Stimulated activated CD8-positive, alpha-beta memory T cell treated with anti-CD3 and anti-CD28 coated beads, Interleukin-7, amount 100 ng/mL, for 4 hours (primary cell): ENCODE results near the gene RFK.

Experiments used
- DNase-seq, 2 donors: peaks; one replicate each; pipeline ENCODE4 v3.0.0-alpha.2; 2020; ENCODE audit warnings: low read depth in 2 of 2

Gene RFK

GRCh38 chr9:76412638-76413037 is 18.4 kb upstream of the RFK start:
- no peak for DNase-seq

DNA sequence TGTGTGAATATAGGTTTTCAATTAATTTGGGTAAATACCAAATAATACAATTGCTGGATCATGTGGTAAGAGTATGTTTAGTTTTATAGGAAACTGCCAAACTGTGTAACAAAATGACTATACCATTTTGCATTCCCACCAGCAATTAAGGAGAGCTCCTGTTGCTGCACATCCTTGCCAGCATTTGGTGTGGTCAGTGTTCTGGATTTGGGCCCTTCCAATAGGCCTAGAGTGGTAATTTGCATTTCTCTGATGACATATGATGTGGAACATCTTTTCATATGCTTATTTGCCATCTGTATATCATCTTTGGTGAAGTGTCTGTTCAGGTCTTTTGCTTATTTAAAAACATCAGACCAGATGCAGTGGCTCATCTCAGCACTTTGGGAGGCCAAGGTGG is 11.6 kb upstream of the RFK start:
- no peak for DNase-seq

DNA sequence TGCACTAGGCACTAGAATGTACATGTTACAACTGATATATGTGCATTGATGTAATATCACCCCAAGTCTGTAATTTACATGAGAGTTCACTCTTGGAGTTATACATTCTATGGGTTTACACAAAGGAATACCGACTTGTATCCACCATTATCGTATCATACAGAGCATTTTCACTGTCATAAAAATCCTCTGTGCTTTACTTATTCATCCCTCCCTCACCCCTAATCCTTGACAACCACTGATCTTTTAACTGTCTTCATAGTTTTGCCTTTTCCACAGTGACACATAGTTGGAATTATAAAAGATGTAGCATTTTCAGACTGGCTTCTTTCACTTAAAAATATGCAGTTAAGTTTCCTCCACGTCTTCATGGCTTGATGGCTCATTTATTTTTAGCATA is 11.1 kb upstream of the RFK start:
- no peak for DNase-seq

DNA sequence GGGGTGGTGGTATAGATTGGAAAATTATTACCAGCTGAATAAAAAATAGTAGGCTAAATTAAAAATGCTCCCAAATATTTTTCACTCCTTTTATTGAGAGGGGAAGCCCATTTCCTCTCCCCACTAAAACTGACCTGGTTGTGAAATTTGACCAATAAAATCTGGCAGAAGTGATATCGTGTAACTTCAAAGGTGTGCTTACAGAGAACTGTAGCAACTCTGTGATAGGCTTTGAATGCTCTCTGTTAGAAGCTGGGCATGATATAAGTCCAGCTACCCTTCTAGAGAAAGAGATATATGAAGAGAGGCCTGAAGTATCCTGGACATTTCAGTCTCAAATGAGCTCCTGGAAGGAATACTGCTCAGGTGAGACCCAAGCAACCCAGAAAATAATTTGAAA is 10.2 kb upstream of the RFK start:
- no peak for DNase-seq

DNA sequence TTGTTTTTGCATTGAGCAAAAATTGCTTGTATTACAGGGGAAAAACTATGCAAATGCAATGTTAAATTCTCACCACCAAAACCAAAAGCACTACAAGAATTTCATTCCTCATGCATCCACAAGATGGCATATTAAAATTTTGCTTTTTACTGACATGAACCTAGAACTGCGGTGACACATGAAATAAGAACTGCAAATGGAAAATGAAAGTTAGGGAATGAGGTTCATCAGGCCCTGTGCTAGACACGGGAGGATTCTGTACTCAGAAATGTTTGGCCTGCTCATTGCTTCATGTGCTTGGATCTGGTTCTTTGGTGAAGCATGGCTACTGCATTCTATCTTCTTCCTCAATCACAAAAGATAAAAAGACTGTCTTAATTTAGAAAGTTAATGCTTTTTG is 9.1 kb upstream of the RFK start:
- peak in 1 of 2 donors; percentile 3 for DNase-seq

- DNase-seq, result no peak
Observed at GRCh38 chr9:76401580-76402354, 7.5 kb upstream of the RFK start.

- no peak for DNase-seq
Observed at GRCh38 chr9:76401176-76401575, 7.0 kb upstream of the RFK start.

DNA sequence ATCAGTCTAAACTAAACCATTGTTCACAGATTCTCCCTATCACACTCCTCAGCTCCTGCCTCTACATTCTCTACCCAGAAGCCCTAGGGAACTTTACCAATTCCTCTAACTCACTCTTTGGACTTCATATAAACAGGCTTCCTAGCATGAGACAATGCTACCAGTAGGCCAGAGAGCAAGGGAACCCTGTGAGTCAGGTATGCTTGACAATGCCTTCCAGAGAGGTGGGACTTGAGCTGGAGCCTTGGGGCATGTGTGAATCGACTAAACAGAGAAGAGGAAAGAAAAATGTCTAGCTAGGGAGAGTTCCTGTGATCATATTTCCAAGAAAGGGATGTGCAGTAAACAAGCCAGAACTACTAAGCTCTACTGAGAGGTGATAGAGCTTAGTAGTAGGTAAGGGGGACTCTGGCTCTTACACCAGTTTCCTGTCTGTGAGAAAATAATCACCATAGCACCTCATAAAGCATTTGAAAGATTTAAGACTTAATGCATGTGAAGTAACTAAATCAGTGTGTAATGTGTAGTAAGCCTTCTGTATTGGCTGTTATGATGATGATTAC is 6.4 kb upstream of the RFK start:
- DNase-seq, result no peak

DNA sequence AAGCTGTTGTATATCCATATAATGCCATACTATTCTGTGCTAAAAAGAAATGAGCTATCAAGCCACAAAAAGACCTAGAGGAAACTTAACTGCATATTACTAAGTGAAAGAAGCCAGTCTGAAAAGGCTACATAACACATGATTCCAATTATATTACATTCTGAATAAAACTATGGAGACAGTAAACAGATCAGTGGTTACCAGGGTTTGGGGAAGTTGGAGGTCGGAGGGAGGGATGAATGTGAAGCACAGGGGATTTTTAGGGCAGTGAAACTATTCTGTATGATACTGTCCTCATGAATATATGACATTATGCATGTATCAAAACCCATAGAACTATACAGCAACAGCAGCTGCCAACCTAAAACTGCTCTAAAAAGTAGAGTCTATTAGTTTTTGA is 5.6 kb upstream of the RFK start:
- no peak for DNase-seq

- no peak for DNase-seq
Observed at GRCh38 chr9:76396597-76396996, 2.4 kb upstream of the RFK start.

DNA sequence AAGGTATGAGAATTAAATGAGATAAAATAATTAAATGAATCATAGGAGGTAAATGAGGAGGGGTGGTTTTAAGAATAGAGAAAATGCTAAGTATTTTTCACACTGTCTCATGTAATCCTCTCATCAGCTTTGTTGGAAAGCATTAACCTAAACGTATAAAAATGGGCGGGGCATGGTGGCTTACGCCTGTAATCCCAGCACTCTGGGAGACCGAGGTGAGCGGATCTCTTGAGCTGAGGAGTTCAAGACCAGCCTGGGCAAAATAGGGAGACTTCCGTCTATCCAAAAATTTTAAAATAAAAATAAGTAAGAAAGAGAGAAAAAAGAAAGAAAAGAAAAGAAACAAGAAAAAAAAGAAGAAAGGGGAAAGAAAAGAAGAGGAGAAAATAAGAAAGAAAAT is 1.9 kb upstream of the RFK start:
- no peak for DNase-seq

DNA sequence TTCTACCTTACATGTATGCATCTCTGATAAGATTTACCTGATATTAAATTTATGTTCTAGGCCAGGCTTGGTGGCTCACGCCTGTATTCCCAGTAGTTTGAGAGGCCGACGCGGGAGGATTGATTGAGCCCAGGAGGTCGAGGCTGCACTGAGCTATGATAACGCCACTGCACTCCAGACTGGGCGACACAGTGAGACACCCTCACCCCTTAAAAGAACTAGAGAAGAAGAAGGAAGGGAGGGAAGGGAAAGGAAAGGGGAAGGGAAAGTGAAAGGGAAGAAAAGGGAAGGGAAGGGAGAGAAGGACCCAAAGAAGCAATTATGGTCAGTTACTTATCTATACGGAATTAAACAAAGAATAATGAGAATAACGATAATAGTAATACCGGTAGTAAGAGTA is 1.2 kb upstream of the RFK start:
- DNase-seq, result no peak

GRCh38 chr9:76394960-76395252 is 680 bp upstream of the RFK start:
- DNase-seq, result peak; percentile 13 to 20

DNA sequence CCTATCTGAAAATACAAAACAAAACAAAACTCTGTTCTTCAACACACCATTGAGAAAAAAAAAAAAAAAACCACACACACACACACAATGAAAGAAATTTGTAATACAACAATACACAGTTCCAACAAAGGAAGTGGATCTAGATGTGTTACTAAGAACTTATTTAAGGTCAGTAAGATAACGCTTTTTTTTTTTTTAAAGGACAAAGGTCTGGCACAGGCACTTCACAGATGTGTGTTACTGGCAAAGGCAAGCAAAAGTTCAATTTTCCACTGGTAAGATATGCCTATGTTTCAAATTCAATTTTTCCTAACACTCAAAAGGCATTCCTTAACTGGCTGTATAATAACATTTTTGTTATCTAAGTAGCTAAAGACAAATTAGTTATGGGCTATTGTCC is 3.6 kb downstream of the RFK start:
- no peak for DNase-seq

DNA sequence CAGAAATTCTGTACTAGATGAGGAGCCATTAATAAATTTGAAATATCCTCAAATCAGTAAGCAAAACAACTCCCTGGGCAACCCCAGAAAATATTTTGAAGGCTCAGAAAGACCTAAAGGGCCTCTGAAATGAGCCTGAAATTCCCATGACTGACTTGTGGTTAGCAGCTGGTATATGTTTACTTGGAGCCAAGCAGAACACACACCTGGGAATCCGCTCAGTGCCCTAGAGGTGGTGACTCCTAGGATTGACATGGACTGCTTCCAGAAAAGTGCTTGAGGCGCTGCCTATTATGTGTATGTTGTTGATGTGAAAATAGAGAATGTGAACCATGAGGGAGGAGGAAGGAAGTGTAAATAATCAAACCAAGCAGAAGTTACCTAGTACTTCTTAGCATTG is 14.7 kb downstream of the RFK start:
- DNase-seq, result no peak

GRCh38 chr9:76378367-76379073 is 15.7 kb downstream of the RFK start:
- DNase-seq, result no peak

DNA sequence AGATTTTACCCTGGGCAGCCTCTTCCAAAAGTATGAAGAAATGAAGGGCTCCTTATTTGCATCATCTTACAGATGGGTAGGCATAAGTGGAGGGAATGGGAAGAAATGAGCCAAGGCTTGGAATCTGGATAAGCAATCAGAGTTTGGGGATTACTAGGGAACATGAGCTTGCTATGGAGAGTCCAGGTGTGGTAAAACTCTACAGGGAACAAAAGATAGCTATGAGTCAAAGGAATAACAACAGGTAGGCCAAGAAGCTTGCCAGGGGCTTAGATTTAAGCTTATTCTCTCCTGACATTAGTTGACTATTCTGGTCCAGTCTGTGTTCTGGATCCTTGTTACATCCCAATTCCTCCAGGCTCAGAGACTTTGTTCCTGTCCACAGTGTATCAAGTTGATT is 16.4 kb downstream of the RFK start:
- DNase-seq, result no peak

GRCh38 chr9:76374783-76375559 is 19.3 kb downstream of the RFK start:
- DNase-seq, result no peak

GRCh38 chr9:76373784-76374474 is 20.3 kb downstream of the RFK start:
- DNase-seq, result no peak

DNA sequence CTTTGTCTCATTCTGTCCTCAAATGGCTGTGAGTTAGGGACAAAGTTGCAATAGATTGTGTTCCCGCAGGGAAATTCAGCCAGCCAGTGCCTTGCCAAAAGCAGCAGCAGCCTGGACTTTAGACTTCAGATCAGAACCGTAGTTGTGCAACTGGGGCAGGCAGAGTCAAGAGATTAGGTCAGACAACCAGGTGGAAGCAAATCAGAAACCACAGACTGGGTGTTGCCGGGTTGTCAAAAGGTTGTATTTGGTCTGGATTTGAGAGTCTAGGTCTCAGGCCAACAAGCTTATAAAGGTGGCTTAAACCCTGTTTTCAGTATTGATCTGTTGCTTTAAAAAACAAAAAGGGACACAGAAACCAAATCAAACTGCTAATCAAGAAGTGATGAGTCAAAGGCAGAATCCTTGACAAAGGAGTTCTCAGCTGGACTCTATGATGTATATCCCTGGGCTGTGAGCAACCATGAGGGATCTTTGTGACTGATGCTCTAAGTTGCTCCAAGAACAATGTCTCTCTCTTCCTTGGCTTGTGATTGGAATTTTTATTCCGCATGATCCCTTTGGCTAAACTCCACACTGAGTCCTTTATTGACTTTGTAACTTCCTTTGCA is 20.9 kb downstream of the RFK start:
- no peak for DNase-seq

DNA sequence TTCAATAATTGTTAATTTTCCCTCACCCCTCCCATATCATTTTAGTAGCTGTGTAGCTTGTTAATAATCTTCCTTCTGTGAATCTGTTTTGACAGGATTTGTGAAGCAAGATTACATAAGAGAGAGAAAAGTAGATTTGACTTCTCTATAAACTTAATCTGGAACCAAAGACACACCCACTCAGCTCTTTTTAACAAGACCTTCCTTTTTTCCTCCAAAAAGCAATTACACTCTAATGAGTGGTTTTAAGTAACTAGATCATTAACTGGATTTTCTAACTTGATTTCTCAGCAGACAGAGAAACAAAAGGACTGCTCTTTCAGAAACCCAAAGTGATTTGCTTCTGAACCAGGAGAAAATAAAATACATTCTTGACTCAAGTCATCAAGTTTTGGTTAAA is 21.9 kb downstream of the RFK start:
- no peak for DNase-seq

DNA sequence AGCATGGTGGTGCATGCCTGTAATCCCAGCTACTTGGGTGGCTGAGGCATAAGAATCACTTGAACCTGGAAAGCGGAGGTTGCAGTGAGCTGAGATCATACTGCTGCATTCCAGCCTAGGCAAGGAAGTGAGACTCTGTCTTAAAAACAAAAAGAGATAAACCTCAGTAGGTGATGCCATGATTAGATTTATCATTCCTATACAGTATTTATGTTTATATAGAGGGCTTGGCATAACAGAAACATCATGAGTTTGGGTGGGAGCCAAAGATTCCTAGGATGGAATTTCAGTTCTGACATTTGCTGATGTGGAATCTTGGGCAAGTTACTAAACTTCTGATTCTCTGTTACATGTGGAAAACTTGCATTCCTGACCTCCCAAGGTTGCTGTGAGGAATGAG is 22.3 kb downstream of the RFK start:
- no peak for DNase-seq
